B cell (primary cell): ENCODE data around the gene RIC8B. TPM values are rescaled to one million over a fixed set of nuclear protein-coding genes. Genes with fewer than 3 reads are reported as not detected.

Experiments
- ATAC-seq: fragments of 200-7000 bp; cut with Tn5 transposase; one replicate; pipeline ENCODE4 v1.10.0; 2021; ENCODE audit warnings: low read depth, mild to moderate bottlenecking, moderate number of reproducible peaks, moderate library complexity
- CTCF ChIA-PET: fragments of 350-600 bp; sonication (Branson Sonifier 250); formaldehyde crosslinking; loops from one replicate; lab custom pipeline; 2021; ENCODE audit warnings: antibody characterized with exemption, inconsistent platforms; lab: Charles Lee
- POLR2A ChIA-PET: fragments of 350-600 bp; sonication (Branson Sonifier 250); formaldehyde crosslinking; loops from one replicate; lab custom pipeline; 2021; ENCODE audit warnings: antibody characterized with exemption; lab: Charles Lee
- DNase-seq: peaks from one replicate; pipeline ENCODE4 v3.0.0; 2013
- H2AFZ ChIP-seq: 2 replicates; pipeline ENCODE4 v1.6.1; 2012; ENCODE audit warnings: mild to moderate bottlenecking, low read depth, low read length; ENCODE audit not compliant: insufficient read depth, poor library complexity, severe bottlenecking
- H3K27ac ChIP-seq, 2 donors: 1 replicate in 1 of 2; 2 replicates in 1 of 2; pipeline ENCODE4 v1.5.1; 2012 to 2013; ENCODE audit warnings: low read length in 2 of 2, mild to moderate bottlenecking in 2 of 2, moderate library complexity in 1 of 2
- H3K27me3 ChIP-seq, 4 experiments: fragments of 200-600 bp in 1 of 4; sonication (generic) in 1 of 4; replicated peaks in 1 of 4; 1 replicate in 2 of 4; 2 replicates in 2 of 4; pipeline versions ENCODE4 v1.6.1 to v1.7.0; 2013 to 2016; ENCODE audit warnings: low read length in 3 of 4, mild to moderate bottlenecking in 2 of 4, mixed read lengths in 1 of 4, moderate library complexity in 1 of 4; ENCODE audit not compliant: insufficient read depth in 4 of 4, control insufficient read depth in 3 of 4; ENCODE audit errors: control extremely low read depth in 1 of 4
- H3K36me3 ChIP-seq, 2 experiments: replicated peaks in 1 of 2; 1 replicate in 1 of 2; 2 replicates in 1 of 2; pipeline versions ENCODE4 v1.6.1 to v1.7.1; 2013; ENCODE audit warnings: low read length in 1 of 2; ENCODE audit not compliant: insufficient read depth in 2 of 2, control insufficient read depth in 1 of 2; ENCODE audit errors: control extremely low read depth in 1 of 2, extremely low read depth in 1 of 2
- H3K4me1 ChIP-seq, 2 donors: fragments of 200-600 bp in 1 of 2; sonication (generic) in 1 of 2; 1 replicate in 1 of 2; 2 replicates in 1 of 2; pipeline versions ENCODE4 v1.5.1 to v1.6.1; 2013 to 2017; ENCODE audit warnings: low read length in 2 of 2; ENCODE audit not compliant: control insufficient read depth in 2 of 2, insufficient read depth in 2 of 2
- H3K4me2 ChIP-seq: replicated peaks from 2 replicates; pipeline ENCODE3; 2012; ENCODE audit warnings: mild to moderate bottlenecking, low read depth, low read length; ENCODE audit not compliant: poor library complexity, severe bottlenecking
- H3K4me3 ChIP-seq, 5 experiments: fragments of 200-600 bp in 1 of 5; sonication (generic) in 1 of 5; 1 replicate in 3 of 5; 2 replicates in 2 of 5; pipeline versions ENCODE4 v1.5.1 to v1.7.0; 2011 to 2016; ENCODE audit warnings: low read length in 4 of 5, mild to moderate bottlenecking in 4 of 5, low read depth in 2 of 5, control low read depth in 1 of 5, moderate library complexity in 1 of 5; ENCODE audit not compliant: insufficient read depth in 1 of 5; ENCODE audit errors: control extremely low read depth in 1 of 5, extremely low read depth in 1 of 5
- H3K79me2 ChIP-seq: fragments of 200-600 bp; sonication (generic); one replicate; pipeline ENCODE4 v1.6.0; 2016; ENCODE audit warnings: low read length; ENCODE audit not compliant: control insufficient read depth, insufficient read depth
- H3K9ac ChIP-seq: fragments of 200-600 bp; sonication (generic); 2 replicates; pipeline ENCODE4 v1.6.1; 2017; ENCODE audit warnings: mild to moderate bottlenecking, low read length, moderate library complexity
- H3K9me3 ChIP-seq, 3 donors: one replicate each; pipeline versions ENCODE4 v1.6.1 to v1.7.1; 2013; ENCODE audit warnings: low read length in 2 of 3; ENCODE audit not compliant: control insufficient read depth in 2 of 3, insufficient read depth in 1 of 3; ENCODE audit errors: control extremely low read depth in 1 of 3
- H4K20me1 ChIP-seq: 2 replicates; pipeline ENCODE4 v1.6.0; 2012; ENCODE audit warnings: mild to moderate bottlenecking, low read length; ENCODE audit not compliant: insufficient read depth, control insufficient read depth, poor library complexity, severe bottlenecking
- H3K27ac Mint-ChIP-seq: one replicate; pipeline ENCODE4 v1.8.0; 2021; ENCODE audit warnings: mixed read lengths
- H3K27me3 Mint-ChIP-seq: one replicate; pipeline ENCODE4 v1.8.0; 2021; ENCODE audit warnings: mixed read lengths
- H3K4me1 Mint-ChIP-seq: one replicate; pipeline ENCODE4 v1.8.0; 2021; ENCODE audit warnings: mixed read lengths
- H3K4me3 Mint-ChIP-seq: one replicate; pipeline ENCODE4 v1.8.0; 2021; ENCODE audit warnings: mixed read lengths
- H3K9me3 Mint-ChIP-seq: one replicate; pipeline ENCODE4 v1.8.0; 2022; ENCODE audit warnings: mixed read lengths; ENCODE audit not compliant: insufficient read depth
- EZH2 ChIP-seq: IDR thresholded peaks from 2 replicates; pipeline ENCODE4 v1.6.1; 2012; ENCODE audit warnings: borderline replicate concordance, low read depth, mild to moderate bottlenecking, moderate library complexity, low read length; ENCODE audit not compliant: insufficient read depth, poor library complexity, severe bottlenecking
- WGBS: methylation state at CpG from one replicate; pipeline ENCODE4 v1.1.5; 2013; ENCODE audit warnings: missing lambda C conversion rate; ENCODE audit not compliant: insufficient coverage; 5-methylcytosine and 5-hydroxymethylcytosine counted together
- intact Hi-C: fragments of 100-400 bp; cut with micrococcal nuclease; formaldehyde crosslinking; loops from one replicate; pipeline ENCODE4 v1.10.0; 2022
- polyA plus RNA-seq: library from polyadenylated mRNA; depleted of rRNA; stranded (reverse); fragments of >200 nt; gene quantifications from 2 replicates; pipeline ENCODE4 v1.2.3, GENCODE V29; 2012
- total RNA-seq, 2 donors: library from RNA; stranded (reverse); fragments of 120-200 nt in 1 of 2; gene quantifications; 1 replicate in 1 of 2; 2 replicates in 1 of 2; pipeline versions ENCODE4 v1.2.3 to v1.2.4, GENCODE V29; 2013 to 2022
- TF ChIP-seq, protein P1 (sequence below): fragments of 200-600 bp; IDR thresholded peaks from one replicate; pipeline ENCODE4 v1.8.0; 2022; ENCODE audit warnings: antibody characterized with exemption, mild to moderate bottlenecking

RIC8B gene
- total and polyA plus RNA-seq, 2 donors (not counting 1 experiment from before 2014, with no cell fraction given), result 3.0 to 14.8 TPM

- ChIA-PET CTCF (interaction anchor here (0.6 to 0.7 kb wide), 3 partner anchors 11 to 766 kb away, joined by 4 to 8 read pairs (median 4); no protein-coding TSS in a partner anchor), POLR2A (interaction anchor here (0.7 kb wide), 1 partner anchor 50 kb away, joined by 6 read pairs; no protein-coding TSS in a partner anchor)
- Histone ChIP-seq H3K27me3 (peaks cover 8 to 91% (median 72%) of the 10 kb centered on the region in 4 experiments), H3K36me3 (no peaks in the 10 kb centered on the region), H3K9me3 (peaks cover 2 to 33% (median 2%) of the 10 kb centered on the region in 3 donors), H3K4me1 (peaks cover 15 to 41% of the 10 kb centered on the region in 2 donors), H2AFZ (no peak overlapping the region), H3K4me3 (no peak overlapping the region), H3K4me2 (no peak overlapping the region), H3K9ac (no peak overlapping the region), H3K79me2 (no peaks in the 10 kb centered on the region), H3K27ac (no peak overlapping the region), H4K20me1 (peaks cover 8% of the 10 kb centered on the region)
- TF ChIP-seq, protein P1, sequence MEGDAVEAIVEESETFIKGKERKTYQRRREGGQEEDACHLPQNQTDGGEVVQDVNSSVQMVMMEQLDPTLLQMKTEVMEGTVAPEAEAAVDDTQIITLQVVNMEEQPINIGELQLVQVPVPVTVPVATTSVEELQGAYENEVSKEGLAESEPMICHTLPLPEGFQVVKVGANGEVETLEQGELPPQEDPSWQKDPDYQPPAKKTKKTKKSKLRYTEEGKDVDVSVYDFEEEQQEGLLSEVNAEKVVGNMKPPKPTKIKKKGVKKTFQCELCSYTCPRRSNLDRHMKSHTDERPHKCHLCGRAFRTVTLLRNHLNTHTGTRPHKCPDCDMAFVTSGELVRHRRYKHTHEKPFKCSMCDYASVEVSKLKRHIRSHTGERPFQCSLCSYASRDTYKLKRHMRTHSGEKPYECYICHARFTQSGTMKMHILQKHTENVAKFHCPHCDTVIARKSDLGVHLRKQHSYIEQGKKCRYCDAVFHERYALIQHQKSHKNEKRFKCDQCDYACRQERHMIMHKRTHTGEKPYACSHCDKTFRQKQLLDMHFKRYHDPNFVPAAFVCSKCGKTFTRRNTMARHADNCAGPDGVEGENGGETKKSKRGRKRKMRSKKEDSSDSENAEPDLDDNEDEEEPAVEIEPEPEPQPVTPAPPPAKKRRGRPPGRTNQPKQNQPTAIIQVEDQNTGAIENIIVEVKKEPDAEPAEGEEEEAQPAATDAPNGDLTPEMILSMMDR, result no peak
- TF ChIP-seq EZH2, result no peak
- Mint-ChIP-seq H3K27ac (no peak overlapping the region), H3K4me3 (no peak overlapping the region), H3K9me3 (no peaks in the 10 kb centered on the region), H3K4me1 (peaks cover 14% of the 10 kb centered on the region), H3K27me3 (peaks cover 83% of the 10 kb centered on the region)
- intact Hi-C loops, result no loop called here
- ATAC-seq (no peak), DNase-seq (no peak)
- no CpG with 5 or more reads among the region's 2 CpGs for WGBS
Observed at GRCh38 chr12:106906715-106907114, 132.2 kb downstream of the RIC8B start.

DNA sequence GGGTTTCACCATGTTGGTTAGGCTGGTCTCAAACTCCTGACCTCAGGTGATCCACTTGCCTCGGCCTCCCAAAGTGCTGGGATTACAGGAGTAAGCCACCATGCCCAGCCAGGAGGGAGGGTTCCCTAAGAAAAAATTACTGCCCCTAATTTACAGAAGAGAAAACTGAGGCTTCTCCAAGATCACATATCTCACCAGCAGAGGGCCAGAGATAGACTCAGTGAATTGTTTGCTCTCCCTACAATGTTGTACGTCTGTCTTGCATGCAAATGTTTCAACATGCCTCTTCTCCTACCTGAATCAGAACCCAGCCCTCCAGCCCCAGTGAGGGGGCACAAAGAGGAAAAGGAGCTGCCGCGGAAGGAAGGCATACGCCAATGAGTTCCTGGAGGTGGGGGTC is 132.9 kb downstream of the RIC8B start:
- ChIA-PET CTCF (interaction anchor here (0.7 kb wide), 1 partner anchor 13 kb away, joined by 7 read pairs; no protein-coding TSS in a partner anchor), POLR2A (no interaction called here)
- WGBS, result 31% methylated on average over 4 of the region's 5 CpGs
- peaks cover 15 to 43% of the 10 kb centered on the region in 2 donors for H3K4me1 ChIP-seq
- no peak overlapping the region for H3K9ac ChIP-seq
- no peaks in the 10 kb centered on the region for H3K36me3 ChIP-seq
- peaks cover 8% of the 10 kb centered on the region for H4K20me1 ChIP-seq
- H3K27ac ChIP-seq, result no peak overlapping the region
- no peak overlapping the region for H2AFZ ChIP-seq
- Mint-ChIP-seq H3K4me3 (no peak overlapping the region), H3K27ac (no peak overlapping the region), H3K9me3 (no peaks in the 10 kb centered on the region), H3K27me3 (peaks cover 78% of the 10 kb centered on the region), H3K4me1 (peaks cover 14% of the 10 kb centered on the region)
- no peak overlapping the region for H3K4me2 ChIP-seq
- no peak overlapping the region for H3K4me3 ChIP-seq
- DNase-seq (no peak), ATAC-seq (no peak)
- peaks cover 8 to 91% (median 73%) of the 10 kb centered on the region in 4 experiments for H3K27me3 ChIP-seq
- no peak for TF ChIP-seq EZH2
- TF ChIP-seq, protein P1, result peak; percentile 45
- no peaks in the 10 kb centered on the region for H3K79me2 ChIP-seq
- peaks cover 2 to 38% (median 4%) of the 10 kb centered on the region in 3 donors for H3K9me3 ChIP-seq
- intact Hi-C loops, result no loop called here
